NB4 (cell line): ENCODE data around the gene KIAA0930.

ENCODE experiments used
- DNase-seq: peaks from one replicate; pipeline ENCODE4 v3.0.0; 2010; ENCODE audit warnings: low read depth
- H3K4me3 ChIP-seq: one replicate; pipeline ENCODE4 v1.5.1; 2011; ENCODE audit warnings: mild to moderate bottlenecking, low read depth, low read length, moderate library complexity
- CTCF ChIP-seq: IDR thresholded peaks from one replicate; pipeline ENCODE4 v1.5.1; 2012; ENCODE audit warnings: low read depth, low read length
- MAX ChIP-seq: IDR thresholded peaks from 2 replicates; pipeline ENCODE4 v1.6.1; 2011; ENCODE audit warnings: low read depth, low read length
- MYC ChIP-seq: IDR thresholded peaks from 2 replicates; pipeline ENCODE4 v1.6.1; 2011; ENCODE audit warnings: low read depth, low read length
- POLR2A ChIP-seq: IDR thresholded peaks from 2 replicates; pipeline ENCODE4 v1.6.1; 2011; ENCODE audit warnings: mild to moderate bottlenecking; ENCODE audit not compliant: insufficient read length; ENCODE audit errors: extremely low read depth

The KIAA0930 gene

GRCh38 chr22:45154383-45154782, 86.3 kb downstream of the KIAA0930 start:
- no peak for TF ChIP-seq MYC
- TF ChIP-seq POLR2A: no peak
- DNase-seq: no peak
- H3K4me3 ChIP-seq: no peak overlapping the region

GRCh38 chr22:45151503-45151902, 89.2 kb downstream of the KIAA0930 start:
- TF ChIP-seq CTCF: no peak
- no peak for TF ChIP-seq MYC
- no peak for TF ChIP-seq POLR2A
- no peak for TF ChIP-seq MAX
- H3K4me3 ChIP-seq: no peak overlapping the region
- DNase-seq: no peak

- no peak for TF ChIP-seq CTCF
- no peak for TF ChIP-seq MAX
- TF ChIP-seq POLR2A: no peak
- TF ChIP-seq MYC: no peak
- H3K4me3 ChIP-seq: no peak overlapping the region
- no peak for DNase-seq
Measured at GRCh38 chr22:45150139-45150538, 90.6 kb downstream of the KIAA0930 start.

- no peak for DNase-seq
- TF ChIP-seq POLR2A (no peak), MYC (no peak), MAX (no peak), CTCF (no peak)
- no peak overlapping the region for H3K4me3 ChIP-seq
Measured at GRCh38 chr22:45149671-45150070, 91.0 kb downstream of the KIAA0930 start.

- no peak for DNase-seq
- TF ChIP-seq CTCF (no peak), POLR2A (no peak), MYC (no peak), MAX (no peak)
- no peak overlapping the region for H3K4me3 ChIP-seq
Measured at GRCh38 chr22:45144916-45145315, 95.8 kb downstream of the KIAA0930 start.

GRCh38 chr22:45142376-45142775, 98.3 kb downstream of the KIAA0930 start:
- DNase-seq: no peak
- TF ChIP-seq MAX (no peak), CTCF (no peak), MYC (no peak), POLR2A (no peak)
- no peak overlapping the region for H3K4me3 ChIP-seq
